HFF-Myc (cell line): ENCODE data around the gene PNMT.

Source experiments
- DNase-seq: peaks from one replicate; pipeline ENCODE4 v3.0.0-alpha.2; 2011; ENCODE audit warnings: low read depth; ENCODE audit errors: extremely low read depth
- H3K4me3 ChIP-seq: replicated peaks from 2 replicates; pipeline ENCODE4 v1.5.1; 2011; ENCODE audit warnings: low read depth, mild to moderate bottlenecking, control low read depth, low read length
- TF ChIP-seq, protein P1 (sequence below): IDR thresholded peaks from 2 replicates; pipeline ENCODE4 v1.5.1; 2012; ENCODE audit warnings: mild to moderate bottlenecking, low read depth, low read length, control low read depth; ENCODE audit errors: missing control alignments

PNMT gene

DNA sequence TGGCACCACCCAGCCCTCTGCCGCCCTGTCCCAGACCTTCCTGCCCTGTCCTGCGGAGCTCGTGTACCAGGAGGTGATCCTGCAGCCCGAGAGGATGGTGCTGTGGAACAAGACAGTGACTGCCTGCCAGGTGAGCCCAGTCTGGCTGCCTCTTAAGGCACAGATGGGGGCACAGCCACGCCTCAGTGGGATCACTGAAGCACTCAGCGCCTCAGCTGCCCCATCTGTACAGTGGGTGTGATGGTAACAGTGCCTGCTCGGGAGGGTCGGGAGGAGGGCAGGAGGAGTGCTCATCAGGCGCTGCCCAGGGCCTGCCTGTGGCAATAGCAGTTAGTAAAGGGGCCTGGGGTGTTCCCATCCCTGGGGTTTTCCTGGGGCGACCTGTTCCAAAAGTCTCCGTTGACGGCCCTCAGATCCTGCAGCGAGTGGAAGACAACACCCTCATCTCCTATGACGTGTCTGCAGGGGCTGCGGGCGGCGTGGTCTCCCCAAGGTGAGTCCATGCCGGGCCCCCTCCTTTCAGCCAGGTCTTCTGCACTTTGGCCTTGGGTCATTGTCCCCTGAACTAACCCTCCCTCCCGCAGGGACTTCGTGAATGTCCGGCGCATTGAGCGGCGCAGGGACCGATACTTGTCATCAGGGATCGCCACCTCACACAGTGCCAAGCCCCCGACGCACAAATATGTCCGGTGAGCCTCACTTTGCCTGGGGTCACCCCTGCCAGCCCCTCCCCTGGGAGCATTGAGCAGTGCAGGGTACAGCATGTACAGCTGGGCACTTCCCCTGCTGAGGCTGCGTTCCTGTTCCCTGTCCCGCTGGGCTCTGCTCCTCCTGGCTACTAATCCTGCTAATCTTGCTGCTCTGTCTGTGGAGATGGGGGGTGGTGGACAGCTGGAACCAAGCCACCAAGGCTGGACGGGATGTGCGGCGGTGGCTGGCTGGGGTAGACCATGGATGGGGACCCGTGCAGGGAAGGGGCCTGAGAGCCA is 7.6 kb upstream of the PNMT start:
- TF ChIP-seq, protein P1, sequence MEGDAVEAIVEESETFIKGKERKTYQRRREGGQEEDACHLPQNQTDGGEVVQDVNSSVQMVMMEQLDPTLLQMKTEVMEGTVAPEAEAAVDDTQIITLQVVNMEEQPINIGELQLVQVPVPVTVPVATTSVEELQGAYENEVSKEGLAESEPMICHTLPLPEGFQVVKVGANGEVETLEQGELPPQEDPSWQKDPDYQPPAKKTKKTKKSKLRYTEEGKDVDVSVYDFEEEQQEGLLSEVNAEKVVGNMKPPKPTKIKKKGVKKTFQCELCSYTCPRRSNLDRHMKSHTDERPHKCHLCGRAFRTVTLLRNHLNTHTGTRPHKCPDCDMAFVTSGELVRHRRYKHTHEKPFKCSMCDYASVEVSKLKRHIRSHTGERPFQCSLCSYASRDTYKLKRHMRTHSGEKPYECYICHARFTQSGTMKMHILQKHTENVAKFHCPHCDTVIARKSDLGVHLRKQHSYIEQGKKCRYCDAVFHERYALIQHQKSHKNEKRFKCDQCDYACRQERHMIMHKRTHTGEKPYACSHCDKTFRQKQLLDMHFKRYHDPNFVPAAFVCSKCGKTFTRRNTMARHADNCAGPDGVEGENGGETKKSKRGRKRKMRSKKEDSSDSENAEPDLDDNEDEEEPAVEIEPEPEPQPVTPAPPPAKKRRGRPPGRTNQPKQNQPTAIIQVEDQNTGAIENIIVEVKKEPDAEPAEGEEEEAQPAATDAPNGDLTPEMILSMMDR = no peak
- no peak overlapping the region for H3K4me3 ChIP-seq
- no peak for DNase-seq

DNA sequence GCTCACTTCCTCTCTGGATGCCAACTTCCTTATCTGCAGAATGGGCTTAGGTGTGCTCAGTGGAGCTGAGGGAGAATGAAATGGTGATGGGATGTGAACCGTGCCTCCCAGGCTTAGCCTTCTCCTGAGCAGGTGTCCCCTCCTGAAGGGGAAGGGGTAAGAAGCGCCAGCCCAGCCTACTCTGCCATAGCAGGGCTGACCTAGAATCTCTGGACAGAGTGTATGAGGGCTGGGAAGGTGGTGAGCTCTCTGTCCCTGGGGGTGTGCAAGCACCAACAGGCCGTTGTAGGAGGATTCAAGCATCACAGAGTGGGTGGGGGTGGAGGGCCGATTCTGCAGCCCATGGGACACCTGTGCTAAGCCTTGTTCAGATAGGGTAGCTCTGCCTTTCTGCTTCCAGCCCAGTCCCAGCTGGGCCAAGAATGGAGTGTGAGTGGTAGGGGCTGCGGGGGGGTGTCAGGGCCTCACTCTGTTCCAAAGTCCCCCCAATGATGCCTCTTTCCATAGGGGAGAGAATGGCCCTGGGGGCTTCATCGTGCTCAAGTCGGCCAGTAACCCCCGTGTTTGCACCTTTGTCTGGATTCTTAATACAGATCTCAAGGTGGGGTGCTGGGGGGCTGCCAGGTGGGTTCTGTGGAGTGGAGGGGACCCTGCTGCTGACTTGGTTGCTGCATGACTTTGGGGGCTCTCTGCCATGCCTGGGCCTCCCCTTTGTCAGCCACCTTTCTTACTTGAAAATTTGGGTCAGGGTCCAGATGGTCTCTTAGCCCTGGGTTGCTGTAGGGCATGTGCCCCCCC is 6.3 kb upstream of the PNMT start:
- no peak overlapping the region for H3K4me3 ChIP-seq
- no peak for DNase-seq
- TF ChIP-seq, protein P1 = no peak

DNA sequence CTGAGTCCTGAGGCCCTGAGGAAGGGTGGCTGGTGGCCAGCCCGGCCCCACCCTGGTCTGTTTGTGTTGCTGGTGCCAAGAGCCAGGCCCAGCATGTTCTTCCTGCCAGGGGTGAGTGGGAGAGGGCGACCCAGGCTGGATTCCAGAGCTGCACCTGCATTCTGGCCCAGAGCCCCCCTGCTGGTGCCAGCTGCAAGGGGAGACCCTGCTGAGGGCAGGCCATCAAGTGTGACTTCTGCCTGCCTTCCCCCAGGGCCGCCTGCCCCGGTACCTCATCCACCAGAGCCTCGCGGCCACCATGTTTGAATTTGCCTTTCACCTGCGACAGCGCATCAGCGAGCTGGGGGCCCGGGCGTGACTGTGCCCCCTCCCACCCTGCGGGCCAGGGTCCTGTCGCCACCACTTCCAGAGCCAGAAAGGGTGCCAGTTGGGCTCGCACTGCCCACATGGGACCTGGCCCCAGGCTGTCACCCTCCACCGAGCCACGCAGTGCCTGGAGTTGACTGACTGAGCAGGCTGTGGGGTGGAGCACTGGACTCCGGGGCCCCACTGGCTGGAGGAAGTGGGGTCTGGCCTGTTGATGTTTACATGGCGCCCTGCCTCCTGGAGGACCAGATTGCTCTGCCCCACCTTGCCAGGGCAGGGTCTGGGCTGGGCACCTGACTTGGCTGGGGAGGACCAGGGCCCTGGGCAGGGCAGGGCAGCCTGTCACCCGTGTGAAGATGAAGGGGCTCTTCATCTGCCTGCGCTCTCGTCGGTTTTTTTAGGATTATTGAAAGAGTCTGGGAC is 5.5 kb upstream of the PNMT start:
- H3K4me3 ChIP-seq = no peak overlapping the region
- TF ChIP-seq, protein P1 = no peak
- no peak for DNase-seq

DNA sequence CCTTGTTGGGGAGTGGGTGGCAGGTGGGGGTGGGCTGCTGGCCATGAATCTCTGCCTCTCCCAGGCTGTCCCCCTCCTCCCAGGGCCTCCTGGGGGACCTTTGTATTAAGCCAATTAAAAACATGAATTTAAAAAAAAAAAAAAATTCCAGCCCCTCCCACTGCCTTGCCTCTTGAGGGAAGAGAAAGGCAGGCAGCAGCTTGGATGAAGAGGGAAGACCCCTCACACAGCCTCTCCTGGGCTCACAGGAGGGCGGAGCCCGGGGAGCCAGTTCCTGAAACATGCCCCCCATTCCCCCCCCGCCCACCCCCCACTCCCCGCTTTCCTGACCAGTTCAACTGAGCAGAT is 4.9 kb upstream of the PNMT start:
- TF ChIP-seq, protein P1 = no peak
- DNase-seq = no peak
- no peak overlapping the region for H3K4me3 ChIP-seq

DNA sequence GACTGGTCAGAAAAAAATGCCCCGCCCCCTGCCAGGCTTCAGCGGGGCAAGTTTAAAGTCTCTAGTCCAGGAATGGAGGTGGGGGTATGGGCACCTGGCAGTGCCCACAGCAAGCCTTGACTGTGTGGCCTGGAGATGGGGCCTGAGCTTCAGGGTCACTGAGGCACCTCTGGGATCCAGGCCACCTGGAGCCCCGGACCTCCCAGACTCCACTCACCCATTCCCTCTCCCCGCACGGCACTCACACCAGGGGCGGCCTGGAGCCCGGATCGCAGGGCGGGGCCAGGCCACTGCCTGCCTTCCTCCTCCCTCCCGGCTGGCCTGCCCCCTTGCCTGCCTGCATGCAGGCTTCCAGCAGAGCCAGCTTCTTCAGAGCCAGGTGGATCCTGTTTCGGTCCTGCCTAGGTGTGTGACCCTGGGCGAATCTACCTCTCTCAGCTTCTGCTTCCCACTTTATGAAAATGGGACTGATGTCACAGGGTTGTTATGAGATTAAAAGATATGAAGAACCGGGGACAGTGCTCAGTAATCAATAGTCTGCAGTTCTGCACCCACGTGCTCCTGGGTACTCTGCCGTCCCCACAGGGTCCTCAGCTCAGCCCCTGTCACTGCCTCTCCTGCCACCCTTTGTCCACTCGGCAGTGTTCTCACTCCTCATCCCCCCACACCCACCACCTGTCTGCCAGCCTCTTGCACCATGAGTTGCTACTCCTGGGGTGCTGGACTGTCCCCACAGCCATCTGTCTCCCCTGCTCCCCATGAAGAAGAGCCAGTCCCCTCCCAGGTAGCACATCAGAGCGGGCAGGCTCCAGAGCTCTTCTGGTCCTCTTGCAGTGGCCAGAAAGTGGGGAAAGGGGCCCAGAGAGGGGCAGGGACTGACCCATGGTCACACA is 4.3 kb upstream of the PNMT start:
- H3K4me3 ChIP-seq = no peak overlapping the region
- DNase-seq = no peak
- TF ChIP-seq, protein P1 = no peak
